Keratinocyte (primary cell): ENCODE measurements around the gene ADAMTSL3. TPM values are rescaled to one million over a fixed set of nuclear protein-coding genes. Genes with fewer than 3 reads are reported as not detected.
A peak's percentile ranks its signal among the peaks of the same experiment; 100 is the strongest.
"Not testable (repeated sequence)": the region's sequence is repeated elsewhere in the genome, so short reads cannot be mapped to it uniquely, and the experiment has no call there.

Experiments
- DNase-seq: peaks from one replicate; pipeline ENCODE4 v3.0.0-alpha.2; 2011; ENCODE audit warnings: low read depth, missing footprints, low spot score
- FAIRE-seq: peaks from 2 replicates; lab custom pipeline; 2011; peaks lifted over from hg19 to GRCh38; lab: Jason Lieb, UNC
- H2AFZ ChIP-seq: 2 replicates; pipeline ENCODE4 v1.6.0; 2012; ENCODE audit warnings: low read length, control low read depth, inconsistent platforms; ENCODE audit not compliant: control insufficient read depth
- H3K27ac ChIP-seq: 2 replicates; pipeline ENCODE4 v1.5.1; 2011; ENCODE audit warnings: low read length; ENCODE audit not compliant: control insufficient read depth, insufficient read depth
- H3K27me3 ChIP-seq: 3 replicates; pipeline ENCODE4 v1.6.0; 2011; ENCODE audit warnings: low read length; ENCODE audit not compliant: control insufficient read depth, insufficient read depth; ENCODE audit errors: extremely low read depth
- H3K36me3 ChIP-seq, 2 experiments: 2 replicates in 1 of 2; 3 replicates in 1 of 2; pipeline ENCODE4 v1.5.1; 2011; ENCODE audit warnings: low read length in 2 of 2, mild to moderate bottlenecking in 1 of 2; ENCODE audit not compliant: control insufficient read depth in 2 of 2, insufficient read depth in 2 of 2; ENCODE audit errors: extremely low read depth in 1 of 2
- H3K4me1 ChIP-seq: 3 replicates; pipeline ENCODE4 v1.5.1; 2011; ENCODE audit warnings: low read length; ENCODE audit not compliant: control insufficient read depth, insufficient read depth; ENCODE audit errors: extremely low read depth
- H3K4me2 ChIP-seq: 3 replicates; pipeline ENCODE4 v1.6.0; 2011; ENCODE audit warnings: low read depth, low read length; ENCODE audit not compliant: control insufficient read depth, insufficient read depth; ENCODE audit errors: extremely low read depth
- H3K4me3 ChIP-seq, 3 experiments: fragments of 200-600 bp in 1 of 3; sonication (generic) in 1 of 3; 2 replicates in 2 of 3; 3 replicates in 1 of 3; pipeline ENCODE4 v1.5.1; 2011 to 2016; ENCODE audit warnings: low read length in 3 of 3, mild to moderate bottlenecking in 3 of 3, control low read depth in 2 of 3, inconsistent platforms in 1 of 3, low read depth in 1 of 3, mixed read lengths in 1 of 3, mixed run types in 1 of 3, moderate library complexity in 1 of 3; ENCODE audit not compliant: control insufficient read depth in 2 of 3, insufficient read depth in 2 of 3; ENCODE audit errors: extremely low read depth in 1 of 3
- H3K79me2 ChIP-seq: 2 replicates; pipeline ENCODE4 v1.6.0; 2012; ENCODE audit warnings: low read length; ENCODE audit not compliant: control insufficient read depth, insufficient read depth
- H3K9ac ChIP-seq: 3 replicates; pipeline ENCODE4 v1.6.0; 2011; ENCODE audit warnings: low read length; ENCODE audit not compliant: control insufficient read depth, insufficient read depth; ENCODE audit errors: extremely low read depth
- H3K9me1 ChIP-seq: 3 replicates; pipeline ENCODE4 v1.6.0; 2011; ENCODE audit warnings: low read length; ENCODE audit not compliant: control insufficient read depth, insufficient read depth; ENCODE audit errors: extremely low read depth
- H3K9me3 ChIP-seq: 2 replicates; pipeline ENCODE4 v1.5.1; 2012; ENCODE audit warnings: low read depth, low read length; ENCODE audit not compliant: control insufficient read depth
- H4K20me1 ChIP-seq: 3 replicates; pipeline ENCODE4 v1.6.0; 2011; ENCODE audit warnings: low read length; ENCODE audit not compliant: control insufficient read depth, insufficient read depth; ENCODE audit errors: extremely low read depth
- EZH2 ChIP-seq: IDR thresholded peaks from one replicate; pipeline ENCODE4 v1.6.1; 2012; ENCODE audit warnings: inconsistent platforms, mild to moderate bottlenecking, low read length, moderate library complexity
- dilution Hi-C: fragments of 300-500 bp; cut with MboI; formaldehyde crosslinking; loops from one replicate; pipeline ENCODE4 v1.7.0; 2020; ENCODE audit warnings: low sequenced_read_pairs; ENCODE audit not compliant: extremely low pct_ligation_motif_present
- polyA plus RNA-seq, 5 experiments: library from polyadenylated mRNA; depleted of rRNA in 3 of 5; stranded (reverse) in 3 of 5; stranded (forward) in 1 of 5; unstranded in 1 of 5; fragments of >200 nt; gene quantifications; 1 replicate in 1 of 5; 2 replicates in 3 of 5; 3 replicates in 1 of 5; pipeline versions ENCODE4 v1.2.1 to v1.2.3, GENCODE V29; 2011 to 2012; ENCODE audit warnings: missing spikeins in 2 of 5, low read depth in 1 of 5, low replicate concordance in 1 of 5
- TF ChIP-seq, protein P1 (sequence below), 3 experiments: IDR thresholded peaks in 1 of 3; conservative IDR thresholded peaks in 1 of 3; optimal IDR thresholded peaks in 1 of 3; 2 replicates in 2 of 3; 3 replicates in 1 of 3; pipeline versions ENCODE3 to v1.5.1; 2011; ENCODE audit warnings: low read length in 3 of 3, mild to moderate bottlenecking in 3 of 3, moderate library complexity in 2 of 3, control low read depth in 1 of 3, inconsistent platforms in 1 of 3; ENCODE audit not compliant: insufficient read depth in 2 of 3; ENCODE audit errors: extremely low read depth in 1 of 3

The ADAMTSL3 gene
- polyA plus RNA-seq, 1 donor (not counting 4 experiments of a cell fraction or from before 2014, with no cell fraction given), result 0.01 TPM

DNA sequence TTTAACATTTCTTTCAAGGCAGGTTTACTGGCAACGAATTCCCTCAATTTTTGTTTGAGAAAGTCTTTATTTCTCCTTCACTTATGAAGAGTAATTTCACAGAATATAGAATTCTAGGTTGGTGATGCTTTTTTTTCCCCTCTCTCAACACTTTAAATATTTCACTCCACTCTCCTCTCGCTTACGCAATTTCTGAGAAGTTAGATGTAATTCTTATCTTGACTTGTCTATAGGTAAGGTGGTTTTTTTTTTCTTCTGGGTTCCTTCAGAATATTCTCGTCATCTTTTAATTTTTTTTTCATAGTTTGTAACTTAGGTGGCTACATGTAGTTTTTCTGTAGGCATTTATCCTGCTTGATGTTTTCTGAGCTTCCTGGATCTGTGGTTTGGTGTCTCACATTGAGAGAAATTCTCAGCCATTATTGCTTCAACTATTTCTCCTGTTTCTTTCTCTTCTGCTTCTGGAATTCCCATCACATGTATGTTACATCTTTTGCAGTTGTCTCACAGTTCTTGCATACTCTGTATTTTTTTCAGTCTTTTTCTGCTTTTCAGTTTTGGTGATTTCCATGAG lies 392.2 kb downstream of the ADAMTSL3 start:
- H2AFZ ChIP-seq, result no peak overlapping the region
- H4K20me1 ChIP-seq, result no peaks in the 10 kb centered on the region
- H3K4me1 ChIP-seq, result no peaks in the 10 kb centered on the region
- H3K27ac ChIP-seq, result no peak overlapping the region
- no peak overlapping the region for H3K4me3 ChIP-seq
- FAIRE-seq (no peak), DNase-seq (no peak)
- no peaks in the 10 kb centered on the region for H3K9me1 ChIP-seq
- dilution Hi-C loops, result no loop called here
- no peak overlapping the region for H3K4me2 ChIP-seq
- no peaks in the 10 kb centered on the region for H3K9me3 ChIP-seq
- no peak overlapping the region for H3K9ac ChIP-seq
- TF ChIP-seq, protein P1, sequence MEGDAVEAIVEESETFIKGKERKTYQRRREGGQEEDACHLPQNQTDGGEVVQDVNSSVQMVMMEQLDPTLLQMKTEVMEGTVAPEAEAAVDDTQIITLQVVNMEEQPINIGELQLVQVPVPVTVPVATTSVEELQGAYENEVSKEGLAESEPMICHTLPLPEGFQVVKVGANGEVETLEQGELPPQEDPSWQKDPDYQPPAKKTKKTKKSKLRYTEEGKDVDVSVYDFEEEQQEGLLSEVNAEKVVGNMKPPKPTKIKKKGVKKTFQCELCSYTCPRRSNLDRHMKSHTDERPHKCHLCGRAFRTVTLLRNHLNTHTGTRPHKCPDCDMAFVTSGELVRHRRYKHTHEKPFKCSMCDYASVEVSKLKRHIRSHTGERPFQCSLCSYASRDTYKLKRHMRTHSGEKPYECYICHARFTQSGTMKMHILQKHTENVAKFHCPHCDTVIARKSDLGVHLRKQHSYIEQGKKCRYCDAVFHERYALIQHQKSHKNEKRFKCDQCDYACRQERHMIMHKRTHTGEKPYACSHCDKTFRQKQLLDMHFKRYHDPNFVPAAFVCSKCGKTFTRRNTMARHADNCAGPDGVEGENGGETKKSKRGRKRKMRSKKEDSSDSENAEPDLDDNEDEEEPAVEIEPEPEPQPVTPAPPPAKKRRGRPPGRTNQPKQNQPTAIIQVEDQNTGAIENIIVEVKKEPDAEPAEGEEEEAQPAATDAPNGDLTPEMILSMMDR (optimal IDR thresholded peaks at IDR 0.05 in 1 of 3, IDR thresholded peaks at IDR 0.05 in 1 of 3, conservative IDR thresholded peaks at IDR 0.05 in 1 of 3; ENCODE audit: extremely low read depth in 1 of 3, insufficient read depth in 2 of 3, low read length in 3 of 3), result no peak
- TF ChIP-seq EZH2, result no peak
- no peaks in the 10 kb centered on the region for H3K27me3 ChIP-seq
- no peaks in the 10 kb centered on the region for H3K79me2 ChIP-seq
- H3K36me3 ChIP-seq, result no peaks in the 10 kb centered on the region

DNA sequence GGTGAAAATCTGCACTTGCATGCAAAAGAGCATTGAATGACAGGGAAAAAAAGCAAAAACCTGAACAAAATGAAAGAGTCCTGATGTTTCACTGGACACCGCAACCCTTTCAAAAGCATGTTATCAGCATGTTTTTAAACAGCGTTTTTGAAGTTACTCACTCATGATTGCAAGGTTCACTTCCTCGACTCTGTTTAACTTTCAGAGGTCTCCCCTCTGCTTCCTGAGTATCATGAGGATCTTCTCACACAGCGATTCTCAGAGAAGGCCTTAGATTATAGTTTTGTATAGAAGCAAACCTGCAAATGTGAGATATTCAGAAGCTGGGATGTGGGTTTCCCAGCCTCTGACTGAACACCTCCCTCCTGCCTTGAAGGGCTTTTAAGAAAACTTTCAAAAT lies 395.6 kb downstream of the ADAMTSL3 start:
- H3K79me2 ChIP-seq, H3K9me3 ChIP-seq, H3K36me3 ChIP-seq, DNase-seq, H3K9me1 ChIP-seq, H3K4me2 ChIP-seq, H3K4me1 ChIP-seq, H3K27me3 ChIP-seq, dilution Hi-C loops, H3K9ac ChIP-seq, FAIRE-seq, H3K4me3 ChIP-seq, H4K20me1 ChIP-seq, H3K27ac ChIP-seq, H2AFZ ChIP-seq: not testable (repeated sequence)

DNA sequence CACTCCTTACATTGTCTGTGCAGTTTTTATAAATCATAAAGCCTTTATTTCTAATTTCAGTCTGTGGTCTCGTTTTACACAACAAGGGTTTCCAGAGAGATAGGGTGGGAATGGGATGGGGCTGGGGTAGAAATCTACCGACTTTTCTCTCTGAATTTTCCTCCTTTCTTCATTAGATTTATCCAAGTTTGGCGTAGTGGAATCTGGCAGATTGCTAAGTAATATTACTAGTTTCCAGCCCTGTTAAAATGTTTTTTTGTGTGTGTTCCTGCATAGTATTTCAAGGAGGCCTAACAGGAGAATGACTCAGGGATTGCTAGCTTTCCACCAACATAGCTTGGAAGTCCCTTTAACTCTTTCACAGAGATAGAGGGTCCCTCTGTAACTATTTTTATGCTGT lies 396.2 kb downstream of the ADAMTSL3 start:
- TF ChIP-seq EZH2, result no peak
- TF ChIP-seq, protein P1 (optimal IDR thresholded peaks at IDR 0.05 in 1 of 3, IDR thresholded peaks at IDR 0.05 in 1 of 3, conservative IDR thresholded peaks at IDR 0.05 in 1 of 3; ENCODE audit: extremely low read depth in 1 of 3, insufficient read depth in 2 of 3, low read length in 3 of 3), result no peak
- Histone ChIP-seq H3K79me2 (no peaks in the 10 kb centered on the region), H3K27ac (no peak overlapping the region), H2AFZ (no peak overlapping the region), H3K4me1 (no peaks in the 10 kb centered on the region), H3K4me3 (no peak overlapping the region), H3K9me1 (no peaks in the 10 kb centered on the region), H3K27me3 (no peaks in the 10 kb centered on the region), H3K9me3 (no peaks in the 10 kb centered on the region), H4K20me1 (no peaks in the 10 kb centered on the region), H3K36me3 (no peaks in the 10 kb centered on the region), H3K9ac (no peak overlapping the region), H3K4me2 (no peak overlapping the region)
- DNase-seq (no peak), FAIRE-seq (no peak)
- dilution Hi-C loops, result no loop called here

DNA sequence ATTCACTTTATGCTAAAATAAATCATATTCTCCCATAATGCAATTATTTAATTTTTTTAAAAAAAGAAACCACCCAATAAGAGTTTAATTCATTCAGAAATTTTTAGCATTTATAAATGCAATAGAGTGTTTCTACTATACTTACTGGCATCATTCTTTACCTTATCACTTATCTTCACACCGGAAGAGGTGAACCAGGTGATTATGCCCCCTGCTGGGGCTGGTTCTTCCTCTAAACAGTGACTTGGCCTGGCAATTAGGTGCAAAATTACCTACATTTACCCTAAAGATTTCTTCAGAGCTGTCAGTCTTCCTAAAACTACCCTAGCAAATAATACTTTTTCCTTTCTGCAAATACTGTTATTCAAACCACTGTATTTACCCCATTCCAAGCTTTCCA lies 397.2 kb downstream of the ADAMTSL3 start:
- H3K9me1 ChIP-seq, H3K27ac ChIP-seq, H4K20me1 ChIP-seq, dilution Hi-C loops, H3K79me2 ChIP-seq, H3K4me3 ChIP-seq, H3K9me3 ChIP-seq, H3K9ac ChIP-seq, H3K27me3 ChIP-seq, DNase-seq, H3K4me2 ChIP-seq, H3K36me3 ChIP-seq, H3K4me1 ChIP-seq, H2AFZ ChIP-seq: not testable (repeated sequence)
- FAIRE-seq, result peak; percentile 76
